GM12892 (cell line): ENCODE measurements around the gene NECAB2.

ENCODE experiments used
- DNase-seq: peaks from one replicate; pipeline ENCODE4 v3.0.0; 2011; ENCODE audit not compliant: insufficient read length
- FAIRE-seq: peaks from 2 replicates; lab custom pipeline; 2011; peaks lifted over from hg19 to GRCh38; lab: Jason Lieb, UNC
- POLR2A ChIP-seq: IDR thresholded peaks from 2 replicates; pipeline ENCODE4 v1.6.1; 2011; ENCODE audit warnings: low read depth, low read length, control low read depth
- POLR2AphosphoS5 ChIP-seq: IDR thresholded peaks from 2 replicates; pipeline ENCODE4 v1.6.1; 2011; ENCODE audit warnings: low read depth, low read length, control low read depth
- TAF1 ChIP-seq: IDR thresholded peaks from 2 replicates; pipeline ENCODE4 v1.6.1; 2011; ENCODE audit warnings: low read depth, mild to moderate bottlenecking, control low read depth, low read length, borderline replicate concordance

NECAB2 gene

GRCh38 chr16:84045818-84046470 lies 77.9 kb downstream of the NECAB2 start:
- no peak for FAIRE-seq
- DNase-seq = no peak
- TF ChIP-seq POLR2AphosphoS5 = no peak
- no peak for TF ChIP-seq POLR2A
- TF ChIP-seq TAF1 = no peak

GRCh38 chr16:84047206-84047605 lies 79.2 kb downstream of the NECAB2 start:
- DNase-seq (no peak), FAIRE-seq (no peak)
- TF ChIP-seq TAF1 = no peak
- no peak for TF ChIP-seq POLR2AphosphoS5
- no peak for TF ChIP-seq POLR2A

DNA sequence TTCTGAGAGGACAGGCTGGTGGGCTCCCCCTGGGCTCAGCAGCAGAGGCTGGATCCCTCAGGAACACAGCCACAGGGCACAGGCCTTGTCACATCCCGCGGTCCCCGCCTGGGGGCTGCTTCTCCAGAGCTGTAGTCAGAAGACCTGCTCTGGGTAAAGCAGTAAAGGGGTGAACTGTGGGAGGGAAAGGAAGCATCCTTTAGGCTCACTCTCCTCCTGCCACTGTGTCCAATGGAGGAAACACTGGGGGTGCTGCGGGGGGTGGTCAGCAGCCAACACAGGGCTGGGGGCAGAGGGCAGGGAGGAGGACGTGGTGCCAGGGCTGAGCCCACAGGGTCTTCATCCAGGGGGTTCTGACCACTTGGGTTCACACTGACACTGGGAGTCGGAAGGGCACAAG lies 79.6 kb downstream of the NECAB2 start:
- FAIRE-seq (no peak), DNase-seq (no peak)
- TF ChIP-seq POLR2A (no peak), POLR2AphosphoS5 (no peak), TAF1 (no peak)

- DNase-seq (no peak), FAIRE-seq (no peak)
- TF ChIP-seq POLR2A (no peak), POLR2AphosphoS5 (no peak), TAF1 (no peak)
Observed at GRCh38 chr16:84048270-84048669, 80.2 kb downstream of the NECAB2 start.

GRCh38 chr16:84048871-84049270 lies 80.8 kb downstream of the NECAB2 start:
- DNase-seq = no peak
- TF ChIP-seq POLR2A (no peak), TAF1 (no peak), POLR2AphosphoS5 (no peak)
- no peak for FAIRE-seq

DNA sequence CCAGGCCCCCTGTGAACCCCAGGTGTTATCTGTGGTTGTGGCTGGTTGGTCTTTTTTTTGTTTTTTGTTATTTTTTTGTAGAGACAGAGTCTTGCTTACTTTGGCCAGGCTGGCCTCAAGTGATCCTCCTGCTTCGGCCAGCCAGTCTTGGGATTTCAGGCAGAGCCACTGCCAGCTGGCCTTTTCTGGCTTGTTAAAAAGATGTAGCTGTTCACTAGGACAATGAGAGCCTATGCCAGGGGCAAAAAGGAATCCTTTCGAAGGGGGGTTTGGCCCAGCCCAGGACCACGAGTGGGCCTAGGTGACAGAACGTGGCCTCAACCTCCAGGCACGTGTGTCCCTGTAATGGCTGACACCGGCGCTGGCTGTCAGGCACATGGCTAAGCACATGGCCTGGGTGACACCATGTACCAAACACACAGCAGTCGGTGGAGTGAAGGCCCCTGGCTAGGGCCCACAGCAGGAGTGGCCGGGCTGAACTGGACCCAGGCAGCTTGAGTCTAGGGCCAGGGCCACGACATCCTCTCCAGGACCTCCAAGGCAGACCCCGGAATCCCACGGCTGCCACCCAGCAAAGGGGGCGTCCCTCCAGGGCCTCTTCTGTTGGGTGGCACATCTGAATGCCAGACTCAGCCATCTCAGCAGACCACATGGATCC lies 81.5 kb downstream of the NECAB2 start:
- no peak for DNase-seq
- no peak for FAIRE-seq
- TF ChIP-seq POLR2AphosphoS5 (no peak), POLR2A (no peak), TAF1 (no peak)

- TF ChIP-seq POLR2AphosphoS5 (no peak), TAF1 (no peak)
- DNase-seq = no peak
- FAIRE-seq = no peak
Observed at GRCh38 chr16:84050316-84050715, 82.3 kb downstream of the NECAB2 start.

DNA sequence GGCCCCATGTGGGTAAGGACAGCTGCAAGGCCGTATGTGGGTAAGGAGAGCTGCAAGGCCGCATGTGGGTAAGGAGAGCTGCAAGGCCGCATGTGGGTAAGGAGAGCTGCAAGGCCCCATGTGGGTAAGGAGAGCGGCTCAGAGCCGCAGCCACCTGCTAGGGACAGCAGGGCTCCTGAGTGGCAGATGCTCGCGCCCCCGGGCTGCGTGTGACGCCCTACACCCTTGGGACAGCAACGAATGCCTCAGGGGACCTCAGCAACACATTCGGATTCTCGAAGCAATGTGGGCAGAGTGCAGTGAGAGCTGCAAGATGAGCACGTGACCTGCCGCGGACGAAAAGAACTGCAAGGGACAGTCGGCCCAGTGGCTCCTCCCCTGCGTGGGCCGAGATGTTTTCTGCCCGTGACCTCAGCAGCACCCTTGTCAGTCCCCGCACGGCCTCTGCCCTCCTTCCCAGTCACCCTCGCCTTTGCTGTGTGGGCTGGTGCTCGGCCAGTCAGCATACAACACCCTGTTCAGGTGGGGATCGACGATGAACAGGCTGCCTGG lies 84.1 kb downstream of the NECAB2 start:
- TF ChIP-seq TAF1 (no peak), POLR2A (no peak), POLR2AphosphoS5 (no peak)
- FAIRE-seq (no peak), DNase-seq (no peak)
